Epithelial cell of proximal tubule (primary cell): ENCODE results near the gene ZDHHC19. TPM values are rescaled to one million over a fixed set of nuclear protein-coding genes. Genes with fewer than 3 reads are reported as not detected.

ENCODE experiments used
- DNase-seq: peaks from one replicate; pipeline ENCODE4 v3.0.0-alpha.2; 2011; ENCODE audit warnings: low read depth
- H3K4me3 ChIP-seq: 2 replicates; pipeline ENCODE4 v1.5.1; 2011; ENCODE audit warnings: low read depth, mild to moderate bottlenecking, low read length
- CTCF ChIP-seq: conservative IDR thresholded peaks from 2 replicates; pipeline ENCODE4 v1.5.1; 2012; ENCODE audit warnings: low read depth, mild to moderate bottlenecking, low read length
- total RNA-seq: library from RNA; depleted of rRNA; stranded (reverse); fragments of >200 nt; gene quantifications from 2 replicates; pipeline ENCODE4 v1.2.3, GENCODE V29; 2015

The ZDHHC19 gene
- total RNA-seq, 1 donor from 2014 or later, result not detected

- no peak for DNase-seq
- TF ChIP-seq CTCF, result peak; percentile 28
- no peak overlapping the region for H3K4me3 ChIP-seq
Observed at GRCh38 chr3:196198771-196199753, 12.1 kb downstream of the ZDHHC19 start.

GRCh38 chr3:196198081-196198675 is 13.0 kb downstream of the ZDHHC19 start:
- H3K4me3 ChIP-seq, result no peak overlapping the region
- no peak for DNase-seq
- TF ChIP-seq CTCF, result no peak

- no peak overlapping the region for H3K4me3 ChIP-seq
- DNase-seq, result no peak
Observed at GRCh38 chr3:196197524-196197923, 13.7 kb downstream of the ZDHHC19 start.

GRCh38 chr3:196195664-196196265 is 15.4 kb downstream of the ZDHHC19 start:
- H3K4me3 ChIP-seq, result no peak overlapping the region
- no peak for TF ChIP-seq CTCF
- DNase-seq, result no peak

More at GRCh38 chr3:196197524-196197923, 13.7 kb downstream of the ZDHHC19 start:
- no peak for TF ChIP-seq CTCF

GRCh38 chr3:196194542-196194915 is 16.7 kb downstream of the ZDHHC19 start:
- H3K4me3 ChIP-seq, result no peak overlapping the region
- TF ChIP-seq CTCF, result no peak
- no peak for DNase-seq

- no peak for TF ChIP-seq CTCF
- no peak for DNase-seq
- H3K4me3 ChIP-seq, result no peak overlapping the region
Observed at GRCh38 chr3:196193736-196194541, 17.3 kb downstream of the ZDHHC19 start.
